RWPE2 (cell line): Measurements from ENCODE around the gene VDAC2.

Experiments
- ATAC-seq: fragments of 200-7000 bp; cut with Tn5 transposase; 3 replicates; pipeline ENCODE4 v1.9.1; 2021; ENCODE audit warnings: low read depth
- DNase-seq: peaks from one replicate; pipeline ENCODE4 v3.0.0-alpha.2; 2020; ENCODE audit warnings: low spot score
- H3K27ac ChIP-seq: fragments of 450-650 bp; 2 replicates; pipeline ENCODE4 v1.5.1; 2017; ENCODE audit warnings: mild to moderate bottlenecking; ENCODE audit not compliant: poor library complexity, severe bottlenecking
- H3K27me3 ChIP-seq: fragments of 250-450 bp; sonication (Bioruptor Pico); 2 replicates; pipeline ENCODE4 v1.5.1; 2021; ENCODE audit warnings: mild to moderate bottlenecking, moderate library complexity; ENCODE audit not compliant: insufficient read depth, poor library complexity, severe bottlenecking
- H3K36me3 ChIP-seq: fragments of 250-450 bp; sonication (Bioruptor Pico); 2 replicates; pipeline ENCODE4 v1.5.1; 2020; ENCODE audit warnings: low read depth, mild to moderate bottlenecking, moderate library complexity
- H3K4me1 ChIP-seq: fragments of 250-450 bp; sonication (Bioruptor Pico); 2 replicates; pipeline ENCODE4 v1.5.1; 2021; ENCODE audit warnings: mild to moderate bottlenecking, moderate library complexity; ENCODE audit not compliant: insufficient read depth, poor library complexity, severe bottlenecking
- H3K4me3 ChIP-seq: fragments of 250-450 bp; sonication (Bioruptor Pico); 2 replicates; pipeline ENCODE4 v1.5.1; 2021; ENCODE audit warnings: mild to moderate bottlenecking, moderate library complexity; ENCODE audit not compliant: severe bottlenecking
- H3K9me3 ChIP-seq: fragments of 250-450 bp; sonication (Bioruptor Pico); 2 replicates; pipeline ENCODE4 v1.5.1; 2021; ENCODE audit warnings: mild to moderate bottlenecking, moderate library complexity; ENCODE audit not compliant: severe bottlenecking
- TF ChIP-seq, protein P1 (sequence below): fragments of 450-650 bp; IDR thresholded peaks from one replicate; pipeline ENCODE4 v1.5.1; 2017; ENCODE audit warnings: mild to moderate bottlenecking, moderate library complexity; ENCODE audit not compliant: poor library complexity, severe bottlenecking

Gene VDAC2

GRCh38 chr10:75170215-75170614 lies 40.4 kb upstream of the VDAC2 start:
- H3K27me3 ChIP-seq: no peaks in the 10 kb centered on the region
- H3K27ac ChIP-seq: no peak overlapping the region
- ATAC-seq (no peak), DNase-seq (no peak)
- TF ChIP-seq, protein P1, sequence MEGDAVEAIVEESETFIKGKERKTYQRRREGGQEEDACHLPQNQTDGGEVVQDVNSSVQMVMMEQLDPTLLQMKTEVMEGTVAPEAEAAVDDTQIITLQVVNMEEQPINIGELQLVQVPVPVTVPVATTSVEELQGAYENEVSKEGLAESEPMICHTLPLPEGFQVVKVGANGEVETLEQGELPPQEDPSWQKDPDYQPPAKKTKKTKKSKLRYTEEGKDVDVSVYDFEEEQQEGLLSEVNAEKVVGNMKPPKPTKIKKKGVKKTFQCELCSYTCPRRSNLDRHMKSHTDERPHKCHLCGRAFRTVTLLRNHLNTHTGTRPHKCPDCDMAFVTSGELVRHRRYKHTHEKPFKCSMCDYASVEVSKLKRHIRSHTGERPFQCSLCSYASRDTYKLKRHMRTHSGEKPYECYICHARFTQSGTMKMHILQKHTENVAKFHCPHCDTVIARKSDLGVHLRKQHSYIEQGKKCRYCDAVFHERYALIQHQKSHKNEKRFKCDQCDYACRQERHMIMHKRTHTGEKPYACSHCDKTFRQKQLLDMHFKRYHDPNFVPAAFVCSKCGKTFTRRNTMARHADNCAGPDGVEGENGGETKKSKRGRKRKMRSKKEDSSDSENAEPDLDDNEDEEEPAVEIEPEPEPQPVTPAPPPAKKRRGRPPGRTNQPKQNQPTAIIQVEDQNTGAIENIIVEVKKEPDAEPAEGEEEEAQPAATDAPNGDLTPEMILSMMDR: no peak
- H3K9me3 ChIP-seq: no peaks in the 10 kb centered on the region
- H3K4me3 ChIP-seq: no peak overlapping the region
- H3K4me1 ChIP-seq: no peaks in the 10 kb centered on the region
- peaks cover 24% of the 10 kb centered on the region for H3K36me3 ChIP-seq

DNA sequence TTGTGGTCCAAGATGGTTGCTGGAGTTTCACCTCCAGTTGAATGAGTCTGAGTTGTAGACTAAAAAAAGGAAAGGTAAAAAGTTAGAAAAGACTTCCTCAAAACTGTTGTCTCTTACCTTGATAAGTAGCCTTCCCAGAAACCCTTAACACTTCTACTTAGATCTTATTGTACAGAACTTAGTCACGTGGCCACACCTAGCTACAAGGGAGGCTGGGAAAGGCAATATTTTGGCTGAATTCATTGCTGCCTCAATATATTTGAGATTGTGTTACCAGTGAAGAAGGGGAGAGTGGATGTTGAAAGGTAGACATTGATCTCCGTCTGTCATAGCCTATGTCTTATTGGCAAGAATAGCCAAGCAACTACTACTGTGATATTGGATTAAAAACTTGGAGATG lies 35.5 kb upstream of the VDAC2 start:
- DNase-seq (no peak), ATAC-seq (no peak)
- Histone ChIP-seq H3K9me3 (no peaks in the 10 kb centered on the region), H3K27ac (no peak overlapping the region), H3K36me3 (peaks cover 36% of the 10 kb centered on the region), H3K4me3 (no peak overlapping the region), H3K4me1 (no peaks in the 10 kb centered on the region), H3K27me3 (no peaks in the 10 kb centered on the region)
- TF ChIP-seq, protein P1: no peak

DNA sequence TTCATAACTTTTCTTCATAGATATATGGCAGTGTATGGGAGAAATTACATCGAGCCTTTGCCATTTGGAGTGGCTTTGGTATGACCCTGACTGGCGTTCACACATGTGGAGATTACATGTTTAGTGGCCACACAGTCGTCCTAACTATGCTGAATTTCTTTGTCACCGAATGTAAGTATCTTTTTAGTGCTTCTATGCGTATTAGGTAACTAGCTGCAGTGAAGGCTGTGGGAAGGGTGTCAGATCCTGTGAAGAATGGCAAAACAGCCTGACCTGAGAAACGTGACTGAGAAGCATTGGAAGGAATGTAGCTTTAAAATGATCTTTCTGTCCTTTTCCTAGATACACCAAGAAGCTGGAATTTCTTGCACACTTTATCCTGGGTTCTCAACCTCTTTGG lies 34.5 kb upstream of the VDAC2 start:
- H3K4me3 ChIP-seq: no peak overlapping the region
- H3K27me3 ChIP-seq: no peaks in the 10 kb centered on the region
- ATAC-seq (no peak), DNase-seq (no peak)
- peaks cover 33% of the 10 kb centered on the region for H3K36me3 ChIP-seq
- H3K9me3 ChIP-seq: no peaks in the 10 kb centered on the region
- no peak overlapping the region for H3K27ac ChIP-seq
- TF ChIP-seq, protein P1: no peak
- H3K4me1 ChIP-seq: no peaks in the 10 kb centered on the region

DNA sequence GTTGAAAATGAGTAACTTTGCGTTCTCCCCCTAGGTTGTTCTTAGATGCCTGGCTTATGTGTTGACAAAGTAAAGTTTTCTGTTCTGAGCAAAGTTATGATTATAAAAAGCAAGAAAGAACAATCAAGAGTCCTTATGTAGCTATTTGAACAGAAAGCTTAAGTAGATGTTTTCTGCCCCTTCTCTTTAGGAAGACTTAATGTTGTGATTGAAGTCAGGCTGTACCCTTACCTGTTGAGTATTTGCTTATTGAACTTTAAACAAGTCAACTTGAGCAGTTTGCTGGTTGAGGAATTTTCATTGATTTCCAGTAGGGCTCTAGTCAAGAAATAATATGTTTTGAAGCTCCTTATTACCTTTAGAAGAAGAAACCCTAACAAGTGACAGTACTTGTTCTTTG lies 33.9 kb upstream of the VDAC2 start:
- Histone ChIP-seq H3K36me3 (peaks cover 36% of the 10 kb centered on the region), H3K27me3 (no peaks in the 10 kb centered on the region), H3K9me3 (no peaks in the 10 kb centered on the region), H3K27ac (no peak overlapping the region), H3K4me1 (no peaks in the 10 kb centered on the region), H3K4me3 (no peak overlapping the region)
- TF ChIP-seq, protein P1: no peak
- DNase-seq: no peak
- ATAC-seq: no peak

DNA sequence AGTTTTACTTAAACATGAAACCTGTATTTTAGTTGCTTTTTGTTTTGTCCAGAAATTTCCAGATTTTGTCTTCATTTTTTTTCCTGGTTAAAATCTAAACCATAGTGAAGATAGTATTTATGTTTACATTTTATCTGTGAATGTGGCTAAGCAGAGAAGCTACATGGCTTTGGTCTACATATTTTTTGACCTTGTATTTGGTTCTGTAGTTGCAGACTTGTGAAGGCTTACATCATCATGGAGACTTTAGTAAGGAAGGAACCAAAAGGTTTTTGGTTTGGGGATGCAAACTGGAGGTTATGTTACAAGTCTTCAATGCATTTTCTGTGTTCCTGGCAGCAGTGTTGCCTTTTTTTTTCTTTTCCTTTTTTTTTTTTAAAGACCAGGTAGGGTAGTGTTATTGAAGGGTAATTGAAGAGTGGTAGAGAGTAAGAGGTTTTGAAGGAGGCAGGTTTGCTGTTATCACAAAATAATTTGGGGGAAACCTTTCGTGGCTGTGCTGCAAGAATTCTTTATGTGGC lies 30.9 kb upstream of the VDAC2 start:
- Histone ChIP-seq H3K4me3 (no peak overlapping the region), H3K9me3 (no peaks in the 10 kb centered on the region), H3K27me3 (no peaks in the 10 kb centered on the region), H3K4me1 (no peaks in the 10 kb centered on the region), H3K27ac (no peak overlapping the region), H3K36me3 (peaks cover 34% of the 10 kb centered on the region)
- DNase-seq (no peak), ATAC-seq (no peak)
- TF ChIP-seq, protein P1: no peak
